ENCODE results near the gene LRRC41.

DNA sequence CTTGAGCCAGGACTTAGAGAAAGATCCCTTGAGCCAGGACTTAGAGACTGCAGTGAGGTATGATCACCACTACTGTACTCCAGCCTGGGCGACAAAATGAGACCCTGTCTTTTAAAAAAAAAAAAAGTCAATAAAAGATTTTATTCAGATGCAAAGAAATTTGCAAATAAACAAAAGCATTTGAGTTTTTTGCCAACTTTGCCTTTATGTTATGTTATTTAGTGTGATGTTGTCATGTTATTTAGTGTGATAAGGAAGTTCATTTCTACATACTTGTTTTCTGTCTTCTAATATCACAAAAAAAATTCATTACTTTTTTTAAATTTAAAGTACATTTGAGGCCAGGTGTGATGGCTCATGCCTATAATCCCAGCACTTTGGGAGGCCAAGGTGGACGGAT, 46.9 kb downstream of the LRRC41 start:
- TF ChIP-seq POLR2A (IDR thresholded peaks at IDR 0.05): no peak
- TF ChIP-seq, protein P1, sequence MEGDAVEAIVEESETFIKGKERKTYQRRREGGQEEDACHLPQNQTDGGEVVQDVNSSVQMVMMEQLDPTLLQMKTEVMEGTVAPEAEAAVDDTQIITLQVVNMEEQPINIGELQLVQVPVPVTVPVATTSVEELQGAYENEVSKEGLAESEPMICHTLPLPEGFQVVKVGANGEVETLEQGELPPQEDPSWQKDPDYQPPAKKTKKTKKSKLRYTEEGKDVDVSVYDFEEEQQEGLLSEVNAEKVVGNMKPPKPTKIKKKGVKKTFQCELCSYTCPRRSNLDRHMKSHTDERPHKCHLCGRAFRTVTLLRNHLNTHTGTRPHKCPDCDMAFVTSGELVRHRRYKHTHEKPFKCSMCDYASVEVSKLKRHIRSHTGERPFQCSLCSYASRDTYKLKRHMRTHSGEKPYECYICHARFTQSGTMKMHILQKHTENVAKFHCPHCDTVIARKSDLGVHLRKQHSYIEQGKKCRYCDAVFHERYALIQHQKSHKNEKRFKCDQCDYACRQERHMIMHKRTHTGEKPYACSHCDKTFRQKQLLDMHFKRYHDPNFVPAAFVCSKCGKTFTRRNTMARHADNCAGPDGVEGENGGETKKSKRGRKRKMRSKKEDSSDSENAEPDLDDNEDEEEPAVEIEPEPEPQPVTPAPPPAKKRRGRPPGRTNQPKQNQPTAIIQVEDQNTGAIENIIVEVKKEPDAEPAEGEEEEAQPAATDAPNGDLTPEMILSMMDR (IDR thresholded peaks at IDR 0.05): no peak
- TF ChIP-seq POLR2AphosphoS5 (IDR thresholded peaks at IDR 0.05; ENCODE audit: insufficient read depth in 1 of 2, low read depth in 1 of 2): no peak
